GM12878 (cell line): Measurements from ENCODE around the gene TIPARP. TPM values are rescaled to one million over a fixed set of nuclear protein-coding genes. Genes with fewer than 3 reads are reported as not detected.

Experiments used
- CHD2 ChIP-seq: IDR thresholded peaks from 2 replicates; pipeline ENCODE4 v1.6.1; 2011; ENCODE audit warnings: low read depth, low read length, improper control_type of control experiment, borderline replicate concordance
- CREB1 ChIP-seq: IDR thresholded peaks from 2 replicates; pipeline ENCODE4 v1.6.1; 2012; ENCODE audit warnings: low read depth, mild to moderate bottlenecking, inconsistent platforms
- DPF2 ChIP-seq: fragments of 450-650 bp; IDR thresholded peaks from 2 replicates; pipeline ENCODE4 v1.6.1; 2017; ENCODE audit warnings: mild to moderate bottlenecking
- FOXM1 ChIP-seq: IDR thresholded peaks from 2 replicates; pipeline ENCODE4 v1.6.1; 2012; ENCODE audit warnings: low read depth, mild to moderate bottlenecking, inconsistent platforms, low read length, moderate library complexity
- KLF5 ChIP-seq: fragments of 450-650 bp; IDR thresholded peaks from 2 replicates; pipeline ENCODE4 v1.6.1; 2014; ENCODE audit warnings: mild to moderate bottlenecking; ENCODE audit not compliant: partially characterized antibody
- MTA2 ChIP-seq: fragments of 450-650 bp; IDR thresholded peaks from 2 replicates; pipeline ENCODE4 v1.6.1; 2016; ENCODE audit warnings: low read depth, mild to moderate bottlenecking, moderate library complexity
- MYC ChIP-seq: IDR thresholded peaks from 2 replicates; pipeline ENCODE4 v1.6.1; 2011; ENCODE audit warnings: mild to moderate bottlenecking, low read length, moderate library complexity, inconsistent platforms; ENCODE audit not compliant: insufficient read depth, insufficient replicate concordance, insufficient read length, severe bottlenecking
- NBN ChIP-seq: fragments of 450-650 bp; IDR thresholded peaks from 2 replicates; pipeline ENCODE4 v1.6.1; 2016
- NFYA ChIP-seq: IDR thresholded peaks from 2 replicates; pipeline ENCODE4 v1.6.1; 2011; ENCODE audit warnings: low read depth, mild to moderate bottlenecking, low read length, improper control_type of control experiment, borderline replicate concordance
- NR2C2 ChIP-seq: IDR thresholded peaks from 2 replicates; pipeline ENCODE4 v1.6.1; 2011; ENCODE audit warnings: borderline replicate concordance, low read depth; ENCODE audit not compliant: control insufficient read depth, insufficient read length
- PAX5 ChIP-seq: IDR thresholded peaks from 2 replicates; pipeline ENCODE4 v1.6.1; 2011; ENCODE audit warnings: low read depth, low read length, borderline replicate concordance
- PML ChIP-seq: IDR thresholded peaks from 2 replicates; pipeline ENCODE4 v1.6.1; 2012; ENCODE audit warnings: low read length, inconsistent platforms
- POLR2AphosphoS5 ChIP-seq: IDR thresholded peaks from 2 replicates; pipeline ENCODE4 v1.6.1; 2011; ENCODE audit warnings: mild to moderate bottlenecking, low read length, inconsistent platforms
- RBBP5 ChIP-seq: fragments of 200-600 bp; sonication (generic); conservative IDR thresholded peaks from 2 replicates; pipeline ENCODE4 v1.6.1; 2016
- RCOR1 ChIP-seq: conservative IDR thresholded peaks from 2 replicates; pipeline ENCODE4 v1.6.1; 2012; ENCODE audit warnings: low read depth, low read length, improper control_type of control experiment
- RUNX3 ChIP-seq: IDR thresholded peaks from 2 replicates; pipeline ENCODE4 v1.6.1; 2012; ENCODE audit warnings: low read length, inconsistent platforms
- SMAD5 ChIP-seq: IDR thresholded peaks from 2 replicates; pipeline ENCODE4 v1.6.1; 2016; ENCODE audit warnings: antibody characterized with exemption, low read depth
- TBL1XR1 ChIP-seq: IDR thresholded peaks from 2 replicates; pipeline ENCODE4 v1.6.1; 2012; ENCODE audit warnings: low read depth, low read length, improper control_type of control experiment
- WRNIP1 ChIP-seq: IDR thresholded peaks from 2 replicates; pipeline ENCODE4 v1.6.1; 2011; ENCODE audit warnings: low read depth, low read length, improper control_type of control experiment, borderline replicate concordance
- ZNF217 ChIP-seq: fragments of 450-650 bp; IDR thresholded peaks from 2 replicates; pipeline ENCODE4 v1.6.1; 2017; ENCODE audit warnings: antibody characterized with exemption, mild to moderate bottlenecking
- ZNF384 ChIP-seq: IDR thresholded peaks from 2 replicates; pipeline ENCODE4 v1.6.1; 2012; ENCODE audit warnings: low read depth, mild to moderate bottlenecking, low read length, improper control_type of control experiment, borderline replicate concordance
- ZNF622 ChIP-seq: fragments of 450-650 bp; IDR thresholded peaks from 2 replicates; pipeline ENCODE4 v1.6.1; 2017; ENCODE audit warnings: mild to moderate bottlenecking, inconsistent platforms
- polyA plus RNA-seq, 11 experiments: library from polyadenylated mRNA; depleted of rRNA in 4 of 11; unstranded in 6 of 11; stranded (reverse) in 5 of 11; fragments of >200 nt; fragmentation: Nextera tagmentation in 4 of 11; fragmentation: Illumina TruSeq in 1 of 11; extraction: Ambion mirVana in 4 of 11; extraction: Trizol in 1 of 11; gene quantifications; 1 replicate in 1 of 11; 2 replicates in 10 of 11; pipeline versions ENCODE4 v1.2.1 to v1.2.3, GENCODE V29; 2011 to 2016; ENCODE audit warnings: inconsistent platforms in 2 of 11, missing spikeins in 2 of 11, low read depth in 1 of 11
- total RNA-seq, 4 experiments: library from RNA; depleted of rRNA in 3 of 4; stranded (reverse); fragments of >200 nt in 3 of 4; fragmentation: Illumina TruSeq in 1 of 4; extraction: Trizol in 1 of 4; gene quantifications; 2 replicates each; pipeline versions ENCODE4 v1.2.1 to v1.2.3, GENCODE V29; 2013 to 2021
- TF ChIP-seq, protein P1 (sequence below): IDR thresholded peaks from 2 replicates; pipeline ENCODE4 v1.6.1; 2011; ENCODE audit warnings: low read depth, mild to moderate bottlenecking, low read length, moderate library complexity, borderline replicate concordance; ENCODE audit errors: extremely low read depth
- TF ChIP-seq, protein P2 (sequence below): fragments of 450-650 bp; IDR thresholded peaks from 2 replicates; pipeline ENCODE4 v1.6.1; 2017; ENCODE audit warnings: low read depth, mild to moderate bottlenecking, moderate library complexity
- TF ChIP-seq, protein P3 (sequence below): fragments of 450-650 bp; IDR thresholded peaks from 2 replicates; pipeline ENCODE4 v1.6.1; 2016; ENCODE audit warnings: mild to moderate bottlenecking
- TF ChIP-seq, protein P4 (sequence below): fragments of 450-650 bp; IDR thresholded peaks from 2 replicates; pipeline ENCODE4 v1.6.1; 2017; ENCODE audit warnings: mild to moderate bottlenecking
- TF ChIP-seq, protein P5 (sequence below): fragments of 450-650 bp; IDR thresholded peaks from 2 replicates; pipeline ENCODE4 v1.6.1; 2016; ENCODE audit warnings: mild to moderate bottlenecking

Gene TIPARP
- total and polyA plus RNA-seq, 10 of the 15 experiments (the other 5 are each of a cell fraction or from before 2014, with no cell fraction given) = 3.2 to 21.5 (median 12.0) TPM

DNA sequence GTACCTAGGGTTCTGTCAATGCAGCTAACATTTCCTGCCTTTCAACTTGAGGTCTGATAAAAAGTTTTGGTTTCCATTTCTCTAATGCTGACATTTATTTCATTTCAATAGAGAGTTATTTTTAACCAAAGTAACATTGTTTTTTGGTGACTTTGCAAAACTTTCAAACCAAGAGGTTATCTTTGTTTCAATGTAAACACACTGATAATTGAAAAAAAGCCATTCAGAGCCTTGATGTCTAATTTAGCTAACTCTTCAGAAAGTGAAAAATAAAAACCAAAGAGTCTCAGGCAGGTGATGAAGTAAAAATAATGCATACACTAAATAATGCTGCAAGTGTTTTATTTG, 9.6 kb upstream of the TIPARP start (continued):
- TF ChIP-seq, protein P1, sequence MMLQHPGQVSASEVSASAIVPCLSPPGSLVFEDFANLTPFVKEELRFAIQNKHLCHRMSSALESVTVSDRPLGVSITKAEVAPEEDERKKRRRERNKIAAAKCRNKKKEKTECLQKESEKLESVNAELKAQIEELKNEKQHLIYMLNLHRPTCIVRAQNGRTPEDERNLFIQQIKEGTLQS = no peak
- TF ChIP-seq MYC (no peak), DPF2 (no peak), POLR2AphosphoS5 (no peak), RBBP5 (no peak), TBL1XR1 (peak; percentile 98; the same call in 1 of the 2 replicates), NBN (no peak), ZNF384 (peak; percentile 49; the same call in 1 of the 2 replicates), RCOR1 (no peak), KLF5 (no peak), RUNX3 (peak; percentile 83), WRNIP1 (no peak), CREB1 (no peak; the same call in 1 of the 2 replicates), SMAD5 (no peak), MTA2 (peak; percentile 82; the same call in 1 of the 2 replicates), PML (no peak), NFYA (no peak), ZNF217 (0 out of 2 replicates have a peak, but pooled peaks have one; percentile 35), PAX5 (no peak), NR2C2 (no peak), FOXM1 (peak; percentile 62; the same call in 1 of the 2 replicates), ZNF622 (no peak), CHD2 (peak; percentile 21; the same call in 1 of the 2 replicates)
- TF ChIP-seq, protein P2, sequence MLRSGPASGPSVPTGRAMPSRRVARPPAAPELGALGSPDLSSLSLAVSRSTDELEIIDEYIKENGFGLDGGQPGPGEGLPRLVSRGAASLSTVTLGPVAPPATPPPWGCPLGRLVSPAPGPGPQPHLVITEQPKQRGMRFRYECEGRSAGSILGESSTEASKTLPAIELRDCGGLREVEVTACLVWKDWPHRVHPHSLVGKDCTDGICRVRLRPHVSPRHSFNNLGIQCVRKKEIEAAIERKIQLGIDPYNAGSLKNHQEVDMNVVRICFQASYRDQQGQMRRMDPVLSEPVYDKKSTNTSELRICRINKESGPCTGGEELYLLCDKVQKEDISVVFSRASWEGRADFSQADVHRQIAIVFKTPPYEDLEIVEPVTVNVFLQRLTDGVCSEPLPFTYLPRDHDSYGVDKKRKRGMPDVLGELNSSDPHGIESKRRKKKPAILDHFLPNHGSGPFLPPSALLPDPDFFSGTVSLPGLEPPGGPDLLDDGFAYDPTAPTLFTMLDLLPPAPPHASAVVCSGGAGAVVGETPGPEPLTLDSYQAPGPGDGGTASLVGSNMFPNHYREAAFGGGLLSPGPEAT = 0 out of 2 replicates have a peak, but pooled peaks have one; percentile 61
- TF ChIP-seq, protein P3, sequence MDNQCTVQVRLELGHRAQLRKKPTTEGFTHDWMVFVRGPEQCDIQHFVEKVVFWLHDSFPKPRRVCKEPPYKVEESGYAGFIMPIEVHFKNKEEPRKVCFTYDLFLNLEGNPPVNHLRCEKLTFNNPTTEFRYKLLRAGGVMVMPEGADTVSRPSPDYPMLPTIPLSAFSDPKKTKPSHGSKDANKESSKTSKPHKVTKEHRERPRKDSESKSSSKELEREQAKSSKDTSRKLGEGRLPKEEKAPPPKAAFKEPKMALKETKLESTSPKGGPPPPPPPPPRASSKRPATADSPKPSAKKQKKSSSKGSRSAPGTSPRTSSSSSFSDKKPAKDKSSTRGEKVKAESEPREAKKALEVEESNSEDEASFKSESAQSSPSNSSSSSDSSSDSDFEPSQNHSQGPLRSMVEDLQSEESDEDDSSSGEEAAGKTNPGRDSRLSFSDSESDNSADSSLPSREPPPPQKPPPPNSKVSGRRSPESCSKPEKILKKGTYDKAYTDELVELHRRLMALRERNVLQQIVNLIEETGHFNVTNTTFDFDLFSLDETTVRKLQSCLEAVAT = 0 out of 2 replicates have a peak, but pooled peaks have one; percentile 26
- TF ChIP-seq, protein P4, sequence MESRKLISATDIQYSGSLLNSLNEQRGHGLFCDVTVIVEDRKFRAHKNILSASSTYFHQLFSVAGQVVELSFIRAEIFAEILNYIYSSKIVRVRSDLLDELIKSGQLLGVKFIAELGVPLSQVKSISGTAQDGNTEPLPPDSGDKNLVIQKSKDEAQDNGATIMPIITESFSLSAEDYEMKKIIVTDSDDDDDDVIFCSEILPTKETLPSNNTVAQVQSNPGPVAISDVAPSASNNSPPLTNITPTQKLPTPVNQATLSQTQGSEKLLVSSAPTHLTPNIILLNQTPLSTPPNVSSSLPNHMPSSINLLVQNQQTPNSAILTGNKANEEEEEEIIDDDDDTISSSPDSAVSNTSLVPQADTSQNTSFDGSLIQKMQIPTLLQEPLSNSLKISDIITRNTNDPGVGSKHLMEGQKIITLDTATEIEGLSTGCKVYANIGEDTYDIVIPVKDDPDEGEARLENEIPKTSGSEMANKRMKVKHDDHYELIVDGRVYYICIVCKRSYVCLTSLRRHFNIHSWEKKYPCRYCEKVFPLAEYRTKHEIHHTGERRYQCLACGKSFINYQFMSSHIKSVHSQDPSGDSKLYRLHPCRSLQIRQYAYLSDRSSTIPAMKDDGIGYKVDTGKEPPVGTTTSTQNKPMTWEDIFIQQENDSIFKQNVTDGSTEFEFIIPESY = no peak
- TF ChIP-seq, protein P5, sequence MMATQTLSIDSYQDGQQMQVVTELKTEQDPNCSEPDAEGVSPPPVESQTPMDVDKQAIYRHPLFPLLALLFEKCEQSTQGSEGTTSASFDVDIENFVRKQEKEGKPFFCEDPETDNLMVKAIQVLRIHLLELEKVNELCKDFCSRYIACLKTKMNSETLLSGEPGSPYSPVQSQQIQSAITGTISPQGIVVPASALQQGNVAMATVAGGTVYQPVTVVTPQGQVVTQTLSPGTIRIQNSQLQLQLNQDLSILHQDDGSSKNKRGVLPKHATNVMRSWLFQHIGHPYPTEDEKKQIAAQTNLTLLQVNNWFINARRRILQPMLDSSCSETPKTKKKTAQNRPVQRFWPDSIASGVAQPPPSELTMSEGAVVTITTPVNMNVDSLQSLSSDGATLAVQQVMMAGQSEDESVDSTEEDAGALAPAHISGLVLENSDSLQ = peak; percentile 65
